Measurements from ENCODE around the gene OR8B2.

OR8B2 gene, protein sequence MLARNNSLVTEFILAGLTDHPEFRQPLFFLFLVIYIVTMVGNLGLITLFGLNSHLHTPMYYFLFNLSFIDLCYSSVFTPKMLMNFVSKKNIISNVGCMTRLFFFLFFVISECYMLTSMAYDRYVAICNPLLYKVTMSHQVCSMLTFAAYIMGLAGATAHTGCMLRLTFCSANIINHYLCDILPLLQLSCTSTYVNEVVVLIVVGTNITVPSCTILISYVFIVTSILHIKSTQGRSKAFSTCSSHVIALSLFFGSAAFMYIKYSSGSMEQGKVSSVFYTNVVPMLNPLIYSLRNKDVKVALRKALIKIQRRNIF

DNA sequence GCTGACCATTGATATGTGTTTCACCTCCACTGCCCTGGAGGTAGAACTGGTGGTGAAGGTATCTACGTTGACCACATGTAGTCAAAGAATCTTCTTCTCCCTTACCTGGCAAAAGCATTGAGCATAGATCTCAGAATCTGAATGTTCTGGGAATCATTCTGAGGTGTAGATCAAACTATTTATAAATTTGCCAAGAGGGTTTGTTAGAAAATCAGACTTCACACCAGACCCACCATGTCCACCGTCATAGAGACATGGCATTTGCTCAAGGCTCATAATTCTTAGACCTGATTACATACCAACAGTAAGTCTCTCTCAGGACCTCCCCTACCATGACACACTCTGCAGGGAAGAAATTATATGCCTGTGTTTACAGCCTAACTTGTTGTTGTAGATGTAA lies at the start of gene OR8B2:
TSS of gene OR8B2 (minus strand) at position 101 of the 400 bp plus-strand sequence. CDS start 1,156 bp downstream, outside the sequence.
- in situ Hi-C loops (cut with HindIII; ENCODE audit: low sequenced_read_pairs) = no loop called here
- TF ChIP-seq, protein P1, sequence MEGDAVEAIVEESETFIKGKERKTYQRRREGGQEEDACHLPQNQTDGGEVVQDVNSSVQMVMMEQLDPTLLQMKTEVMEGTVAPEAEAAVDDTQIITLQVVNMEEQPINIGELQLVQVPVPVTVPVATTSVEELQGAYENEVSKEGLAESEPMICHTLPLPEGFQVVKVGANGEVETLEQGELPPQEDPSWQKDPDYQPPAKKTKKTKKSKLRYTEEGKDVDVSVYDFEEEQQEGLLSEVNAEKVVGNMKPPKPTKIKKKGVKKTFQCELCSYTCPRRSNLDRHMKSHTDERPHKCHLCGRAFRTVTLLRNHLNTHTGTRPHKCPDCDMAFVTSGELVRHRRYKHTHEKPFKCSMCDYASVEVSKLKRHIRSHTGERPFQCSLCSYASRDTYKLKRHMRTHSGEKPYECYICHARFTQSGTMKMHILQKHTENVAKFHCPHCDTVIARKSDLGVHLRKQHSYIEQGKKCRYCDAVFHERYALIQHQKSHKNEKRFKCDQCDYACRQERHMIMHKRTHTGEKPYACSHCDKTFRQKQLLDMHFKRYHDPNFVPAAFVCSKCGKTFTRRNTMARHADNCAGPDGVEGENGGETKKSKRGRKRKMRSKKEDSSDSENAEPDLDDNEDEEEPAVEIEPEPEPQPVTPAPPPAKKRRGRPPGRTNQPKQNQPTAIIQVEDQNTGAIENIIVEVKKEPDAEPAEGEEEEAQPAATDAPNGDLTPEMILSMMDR (IDR thresholded peaks at IDR 0.05; ENCODE audit: low read depth, low read length, missing control alignments) = no peak
- no peak within 1 kb of the TSS for H3K4me3 ChIP-seq (ENCODE audit: low read depth, low read length)
- no peak for DNase-seq (ENCODE audit: low read depth)

DNA sequence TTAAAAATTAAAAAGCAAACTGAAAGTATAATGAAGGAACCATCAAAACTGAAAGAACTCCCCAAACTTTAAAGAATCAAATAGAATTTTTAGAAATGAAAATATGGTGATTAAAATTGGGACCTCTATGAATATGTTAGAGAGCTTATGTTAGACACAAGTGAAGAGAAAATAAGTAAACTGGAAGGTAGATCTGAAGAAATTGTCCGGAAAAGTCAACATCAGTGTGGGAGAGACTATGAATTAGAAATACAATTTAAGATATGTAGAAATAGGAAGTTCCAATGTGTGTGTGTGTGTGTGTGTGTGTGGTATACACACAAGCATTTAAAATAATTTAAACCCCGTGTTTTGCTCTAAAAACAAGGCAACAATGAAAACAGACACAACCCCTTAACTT lies 45.3 kb upstream of the OR8B2 start:
- in situ Hi-C loops (cut with HindIII; ENCODE audit: low sequenced_read_pairs) = no loop called here
- DNase-seq (ENCODE audit: low read depth) = no peak
- TF ChIP-seq, protein P1 (IDR thresholded peaks at IDR 0.05; ENCODE audit: low read depth, low read length, missing control alignments) = no peak
- no peak overlapping the region for H3K4me3 ChIP-seq (ENCODE audit: low read depth, low read length)

DNA sequence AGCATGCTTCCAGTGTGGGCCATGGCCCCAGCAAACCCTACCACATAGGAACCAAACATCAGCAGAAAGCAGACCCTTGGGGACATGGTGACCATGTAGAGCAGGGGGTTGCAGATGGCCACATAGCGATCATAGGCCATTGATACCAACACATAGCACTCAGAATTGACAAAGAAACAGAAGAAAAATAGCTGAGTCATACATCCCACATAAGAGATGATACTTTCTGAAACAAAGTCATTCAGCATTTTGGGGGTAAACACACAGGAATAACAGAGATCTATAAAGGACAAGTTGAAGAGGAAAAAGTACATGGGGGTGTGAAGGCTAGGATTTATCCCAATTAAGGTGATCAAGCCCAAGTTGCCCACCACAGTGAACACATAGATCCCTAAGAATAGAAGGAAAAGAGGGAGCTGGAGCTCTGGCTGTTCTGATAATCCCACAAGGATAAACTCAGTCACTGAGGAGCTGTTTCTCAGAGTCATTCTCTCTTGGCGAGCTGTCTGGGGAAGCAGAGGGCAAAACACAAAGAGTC lies 40.2 kb upstream of the OR8B2 start, which contains the start of gene OR8B4:
TSS of gene OR8B4 (minus strand) at position 488 of the 538 bp plus-strand sequence. CDS start at position 488, 0 bp downstream.
- no peak for DNase-seq (ENCODE audit: low read depth)
- H3K4me3 ChIP-seq (ENCODE audit: low read depth, low read length) = no peak within 1 kb of the TSS
- TF ChIP-seq, protein P1 (IDR thresholded peaks at IDR 0.05; ENCODE audit: low read depth, low read length, missing control alignments) = no peak
- in situ Hi-C loops (cut with HindIII; ENCODE audit: low sequenced_read_pairs) = no loop called here

DNA sequence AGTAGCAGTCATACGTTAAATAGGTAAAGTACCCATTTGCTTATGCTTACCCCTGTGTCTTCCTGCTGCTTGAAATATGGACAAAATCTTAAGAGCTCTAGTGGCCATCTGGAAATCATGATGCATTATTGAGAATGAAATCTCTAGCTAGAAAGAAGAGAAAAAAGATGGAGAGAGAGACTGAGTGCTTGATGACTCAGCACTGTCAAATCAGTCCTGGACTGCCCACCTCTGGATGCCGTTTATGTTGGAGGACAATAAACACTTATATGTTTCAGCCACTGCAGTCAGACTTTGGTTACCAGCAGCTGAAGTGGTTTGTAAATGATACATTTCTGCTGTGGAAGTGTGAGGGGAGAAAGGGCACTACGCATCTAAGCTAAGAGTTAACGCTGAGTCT lies 36.7 kb upstream of the OR8B2 start:
- no peak overlapping the region for H3K4me3 ChIP-seq (ENCODE audit: low read depth, low read length)
- DNase-seq (ENCODE audit: low read depth) = no peak
- in situ Hi-C loops (cut with HindIII; ENCODE audit: low sequenced_read_pairs) = no loop called here
- TF ChIP-seq, protein P1 (IDR thresholded peaks at IDR 0.05; ENCODE audit: low read depth, low read length, missing control alignments) = no peak

DNA sequence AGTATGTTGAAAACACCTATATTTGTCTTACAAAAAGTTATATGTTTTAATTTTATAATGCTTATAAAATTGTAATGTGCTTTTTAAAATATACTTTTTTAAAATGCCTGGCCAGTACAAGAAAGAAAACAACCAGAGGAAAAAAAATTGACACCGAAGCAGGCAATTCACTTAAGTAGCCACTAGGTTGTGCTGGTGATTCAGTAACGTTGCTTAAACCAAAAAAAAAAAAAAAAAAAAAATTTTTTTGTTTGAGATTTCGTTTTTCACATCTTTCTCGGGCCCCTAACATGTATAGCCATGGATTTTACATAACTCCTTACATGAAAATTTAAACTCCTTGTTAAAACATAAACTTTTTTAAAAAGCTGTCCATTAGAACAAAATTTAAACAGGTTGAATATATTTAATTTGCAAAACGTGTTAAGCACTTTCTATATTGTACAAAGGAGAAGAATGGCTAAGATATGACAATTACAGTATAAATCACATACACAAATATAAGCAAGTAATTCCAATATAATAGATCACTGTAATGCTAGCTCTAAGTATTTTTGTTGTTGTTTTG lies 31.1 kb upstream of the OR8B2 start:
- in situ Hi-C loops (cut with HindIII; ENCODE audit: low sequenced_read_pairs) = no loop called here
- peak; percentile 48 for DNase-seq (ENCODE audit: low read depth)
- TF ChIP-seq, protein P1 (IDR thresholded peaks at IDR 0.05; ENCODE audit: low read depth, low read length, missing control alignments) = peak; percentile 62

DNA sequence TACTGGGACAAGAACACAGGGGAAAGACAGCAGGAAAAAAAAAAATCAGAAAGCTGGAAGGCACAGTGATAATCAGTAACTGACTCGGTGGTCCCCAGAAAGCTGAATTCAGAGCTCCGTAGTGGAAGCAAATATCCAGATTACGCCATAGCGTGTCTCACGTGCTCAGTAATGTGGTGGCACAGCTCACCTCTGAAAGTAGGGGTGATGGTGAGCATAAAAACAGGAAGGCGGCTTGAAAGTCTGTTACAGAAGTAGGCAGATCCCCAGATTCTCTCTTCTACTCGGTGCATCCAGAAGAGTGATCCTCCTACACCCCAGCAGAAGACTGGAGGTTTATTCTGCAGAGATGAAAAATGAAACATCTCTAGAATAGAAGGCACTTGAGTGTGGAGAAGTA lies 25.6 kb upstream of the OR8B2 start:
- no peak for DNase-seq (ENCODE audit: low read depth)
- H3K4me3 ChIP-seq (ENCODE audit: low read depth, low read length) = no peak overlapping the region
- TF ChIP-seq, protein P1 (IDR thresholded peaks at IDR 0.05; ENCODE audit: low read depth, low read length, missing control alignments) = no peak
- in situ Hi-C loops (cut with HindIII; ENCODE audit: low sequenced_read_pairs) = no loop called here

More for the DNA sequence above, 31.1 kb upstream of the OR8B2 start:
- no peak overlapping the region for H3K4me3 ChIP-seq (ENCODE audit: low read depth, low read length)

Measured in astrocyte of the cerebellum (primary cell).